Breast epithelium (tissue), 4 donors: ENCODE measurements around the gene GRWD1. TPM values are rescaled to one million over a fixed set of nuclear protein-coding genes. Genes with fewer than 3 reads are reported as not detected.

ENCODE experiments used
- DNase-seq, 2 donors: peaks; one replicate each; pipeline ENCODE4 v3.0.0-alpha.2; 2019; ENCODE audit warnings: low spot score in 2 of 2
- H3K27ac ChIP-seq, 2 donors: fragments of 200-600 bp; sonication (generic) in 1 of 2; one replicate each; pipeline ENCODE4 v1.5.1; 2016 to 2019; ENCODE audit warnings: mild to moderate bottlenecking in 1 of 2
- H3K27me3 ChIP-seq, 2 donors: fragments of 200-600 bp; sonication (generic) in 1 of 2; one replicate each; pipeline versions ENCODE4 v1.5.1 to v1.6.0; 2017 to 2019; ENCODE audit warnings: control low read depth in 1 of 2, mild to moderate bottlenecking in 1 of 2
- H3K36me3 ChIP-seq: fragments of 200-600 bp; one replicate; pipeline ENCODE4 v1.5.1; 2019
- H3K4me1 ChIP-seq, 2 donors: fragments of 200-600 bp; sonication (generic); one replicate each; pipeline ENCODE4 v1.5.1; 2016 to 2019; ENCODE audit warnings: control low read depth in 1 of 2
- H3K4me3 ChIP-seq, 3 donors: fragments of 200-600 bp; sonication (generic); 1 replicate in 2 of 3; 2 replicates in 1 of 3; pipeline ENCODE4 v1.5.1; 2016 to 2019; ENCODE audit warnings: mild to moderate bottlenecking in 3 of 3, moderate library complexity in 2 of 3
- H3K9me3 ChIP-seq, 2 donors: fragments of 200-600 bp; sonication (generic) in 1 of 2; one replicate each; pipeline ENCODE4 v1.5.1; 2016 to 2019; ENCODE audit warnings: control low read depth in 1 of 2
- CTCF ChIP-seq, 3 donors: fragments of 450-650 bp; IDR thresholded peaks; one replicate each; pipeline ENCODE4 v1.5.1; 2016 to 2017; ENCODE audit warnings: antibody characterized with exemption in 3 of 3, mild to moderate bottlenecking in 3 of 3, moderate library complexity in 3 of 3
- POLR2A ChIP-seq: fragments of 450-650 bp; IDR thresholded peaks from one replicate; pipeline ENCODE4 v1.6.1; 2016; ENCODE audit warnings: antibody characterized with exemption, mild to moderate bottlenecking, moderate library complexity
- POLR2AphosphoS5 ChIP-seq, 3 donors: sonication (generic); formaldehyde crosslinking; IDR thresholded peaks; one replicate each; pipeline ENCODE4 v1.6.1; 2017; ENCODE audit warnings: antibody characterized with exemption in 3 of 3
- intact Hi-C: fragments of 100-400 bp; cut with DNase I; formaldehyde crosslinking; loops from one replicate; pipeline ENCODE4 v1.15.1; 2023; ENCODE audit warnings: low total_unique reads
- total RNA-seq, 3 donors: library from RNA; depleted of rRNA; stranded (reverse); fragments of >200 nt; gene quantifications; one replicate each; pipeline ENCODE4 v1.1.0, GENCODE V29; 2016

Gene GRWD1
- total RNA-seq, 3 donors from 2014 or later = 25.0 to 35.4 (median 30.1) TPM

- intact Hi-C loops = no loop called here
- peaks cover 8 to 15% of the 10 kb centered on the region in 2 donors for H3K27me3 ChIP-seq
- H3K27ac ChIP-seq = no peak overlapping the region
- TF ChIP-seq POLR2A = no peak
- no peak for TF ChIP-seq POLR2AphosphoS5 (IDR thresholded peaks at IDR 0.05)
- no peak for TF ChIP-seq CTCF (IDR thresholded peaks at IDR 0.05)
- H3K36me3 ChIP-seq = no peaks in the 10 kb centered on the region
- DNase-seq = no peak
- no peaks in the 10 kb centered on the region for H3K4me1 ChIP-seq
- no peaks in the 10 kb centered on the region for H3K9me3 ChIP-seq
- H3K4me3 ChIP-seq = no peak overlapping the region
Observed at GRCh38 chr19:48495396-48495795, 49.6 kb downstream of the GRWD1 start.

GRCh38 chr19:48496959-48497727 lies 51.4 kb downstream of the GRWD1 start:
- intact Hi-C loops = no loop called here
- TF ChIP-seq POLR2AphosphoS5 (IDR thresholded peaks at IDR 0.05) = no peak
- no peak for TF ChIP-seq POLR2A
- TF ChIP-seq CTCF (IDR thresholded peaks at IDR 0.05) = no peak
- Histone ChIP-seq H3K36me3 (no peaks in the 10 kb centered on the region), H3K4me1 (no peaks in the 10 kb centered on the region), H3K27me3 (peaks cover 8 to 21% of the 10 kb centered on the region in 2 donors), H3K27ac (no peak overlapping the region), H3K9me3 (no peaks in the 10 kb centered on the region), H3K4me3 (peak overlapping the region in 2 of 3 donors; percentile 29 to 32)
- no peak for DNase-seq

GRCh38 chr19:48497728-48498594 lies 52.2 kb downstream of the GRWD1 start:
- TF ChIP-seq CTCF (IDR thresholded peaks at IDR 0.05) = no peak
- TF ChIP-seq POLR2A = no peak
- no peak for TF ChIP-seq POLR2AphosphoS5 (IDR thresholded peaks at IDR 0.05)
- Histone ChIP-seq H3K27ac (no peak overlapping the region), H3K9me3 (no peaks in the 10 kb centered on the region), H3K4me3 (peak overlapping the region in 2 of 3 donors; percentile 39 to 54), H3K36me3 (no peaks in the 10 kb centered on the region), H3K27me3 (peaks cover 8 to 21% of the 10 kb centered on the region in 2 donors), H3K4me1 (no peaks in the 10 kb centered on the region)
- DNase-seq = no peak
- intact Hi-C loops = no loop called here

- TF ChIP-seq POLR2A (no peak), CTCF (IDR thresholded peaks at IDR 0.05) (no peak), POLR2AphosphoS5 (IDR thresholded peaks at IDR 0.05) (no peak)
- H3K4me3 ChIP-seq = peak overlapping the region in 2 of 3 donors; percentile 39 to 54
- intact Hi-C loops = no loop called here
Observed at GRCh38 chr19:48498595-48499311, 53.0 kb downstream of the GRWD1 start.

More at GRCh38 chr19:48498595-48499311, 53.0 kb downstream of the GRWD1 start:
- no peak overlapping the region for H3K27ac ChIP-seq
- DNase-seq = no peak
- no peaks in the 10 kb centered on the region for H3K9me3 ChIP-seq
- peaks cover 8 to 21% of the 10 kb centered on the region in 2 donors for H3K27me3 ChIP-seq
- no peaks in the 10 kb centered on the region for H3K4me1 ChIP-seq
- H3K36me3 ChIP-seq = no peaks in the 10 kb centered on the region
